ENCODE data around the gene OR2V2.
"Not testable (repeated sequence)": the region's sequence is repeated elsewhere in the genome, so short reads cannot be mapped to it uniquely, and the experiment has no call there.

OR2V2 gene

GRCh38 chr5:181153814-181154213, 6.4 kb downstream of the OR2V2 start:
- TF ChIP-seq CTCF (IDR thresholded peaks at IDR 0.05; ENCODE audit: insufficient read depth, missing control alignments): no peak
- FAIRE-seq: no peak
- DNase-seq (ENCODE audit: insufficient read length, low spot score): no peak

- no peak for FAIRE-seq
Measured at GRCh38 chr5:181156758-181157157, 9.4 kb downstream of the OR2V2 start.

GRCh38 chr5:181158869-181159268, 11.5 kb downstream of the OR2V2 start:
- DNase-seq (ENCODE audit: insufficient read length, low spot score) (no peak), FAIRE-seq (no peak)
- TF ChIP-seq CTCF (IDR thresholded peaks at IDR 0.05; ENCODE audit: insufficient read depth, missing control alignments): no peak

More at GRCh38 chr5:181156758-181157157, 9.4 kb downstream of the OR2V2 start:
- no peak for DNase-seq (ENCODE audit: insufficient read length, low spot score)
- no peak for TF ChIP-seq CTCF (IDR thresholded peaks at IDR 0.05; ENCODE audit: insufficient read depth, missing control alignments)

GRCh38 chr5:181159286-181160151, 12.1 kb downstream of the OR2V2 start:
- FAIRE-seq (no peak), DNase-seq (ENCODE audit: insufficient read length, low spot score) (peak; percentile 70)
- peak; percentile 95 for TF ChIP-seq CTCF (IDR thresholded peaks at IDR 0.05; ENCODE audit: insufficient read depth, missing control alignments)

DNA sequence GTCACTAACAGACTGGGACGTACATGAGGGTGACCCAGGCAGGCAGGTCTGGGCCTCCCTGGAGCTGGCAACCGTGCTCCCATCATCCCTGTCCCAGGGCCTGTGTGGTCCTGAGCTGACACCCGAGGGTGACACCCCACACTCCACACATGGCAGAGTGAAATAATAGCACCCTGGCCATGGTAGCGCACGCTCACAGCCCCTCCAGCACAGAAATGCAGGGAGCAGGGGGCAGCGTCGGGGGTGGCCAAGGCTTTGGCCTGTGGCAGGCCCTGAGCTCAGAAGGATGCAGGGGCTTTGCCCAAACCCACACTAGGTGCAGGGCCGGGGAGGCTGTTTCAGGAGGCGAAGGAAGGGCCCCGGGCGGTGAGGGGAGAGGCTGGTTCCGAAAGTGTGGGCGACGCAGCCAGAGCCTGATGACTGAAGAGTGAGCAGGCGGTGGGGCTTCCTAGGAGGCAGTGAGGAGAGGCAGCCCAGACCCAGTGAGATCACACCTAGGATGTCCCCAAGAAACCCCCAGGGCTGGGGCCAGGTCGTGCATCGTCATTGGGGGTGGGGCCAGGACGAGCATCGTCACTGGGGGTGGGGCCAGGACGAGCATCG, 12.9 kb downstream of the OR2V2 start:
- TF ChIP-seq CTCF (IDR thresholded peaks at IDR 0.05; ENCODE audit: insufficient read depth, missing control alignments): no peak
- FAIRE-seq (no peak), DNase-seq (ENCODE audit: insufficient read length, low spot score) (no peak)

DNA sequence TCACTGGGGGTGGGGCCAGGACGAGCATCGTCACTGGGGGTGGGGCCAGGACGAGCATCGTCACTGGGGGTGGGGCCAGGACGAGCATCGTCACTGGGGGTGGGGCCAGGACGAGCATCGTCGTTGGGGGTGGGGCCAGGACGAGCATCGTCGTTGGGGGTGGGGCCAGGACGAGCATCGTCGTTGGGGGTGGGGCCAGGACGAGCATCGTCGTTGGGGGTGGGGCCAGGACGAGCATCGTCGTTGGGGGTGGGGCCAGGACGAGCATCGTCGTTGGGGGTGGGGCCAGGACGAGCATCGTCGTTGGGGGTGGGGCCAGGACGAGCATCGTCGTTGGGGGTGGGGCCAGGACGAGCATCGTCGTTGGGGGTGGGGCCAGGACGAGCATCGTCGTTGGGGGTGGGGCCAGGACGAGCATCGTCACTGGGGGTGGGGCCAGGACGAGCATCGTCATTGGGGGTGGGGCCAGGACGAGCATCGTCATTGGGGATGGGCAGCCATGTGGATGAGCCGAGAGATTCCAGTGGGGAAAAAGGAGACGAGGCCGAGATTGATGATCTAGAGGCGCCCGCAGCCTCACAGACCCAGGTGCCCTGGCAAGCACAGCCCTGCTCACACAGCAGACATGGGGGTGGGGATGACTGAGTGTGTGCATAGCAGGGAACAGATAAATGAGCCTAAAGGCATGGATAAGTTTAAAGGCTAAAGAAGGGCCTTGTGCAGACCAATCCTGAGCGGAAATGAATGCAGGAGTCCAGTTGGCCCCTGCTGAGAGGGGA, 13.6 kb downstream of the OR2V2 start:
- peak; percentile 46 for DNase-seq (ENCODE audit: insufficient read length, low spot score)
- not testable (repeated sequence) for FAIRE-seq

- FAIRE-seq: no peak
- no peak for DNase-seq (ENCODE audit: insufficient read length, low spot score)
- no peak for TF ChIP-seq CTCF (IDR thresholded peaks at IDR 0.05; ENCODE audit: insufficient read depth, missing control alignments)
Measured at GRCh38 chr5:181161534-181162175, 14.3 kb downstream of the OR2V2 start.
